GM12878 (cell line): ENCODE data around the gene DDHD1. TPM values are rescaled to one million over a fixed set of nuclear protein-coding genes. Genes with fewer than 3 reads are reported as not detected.

Experiments
- ATAC-seq: fragments of 200-7000 bp; cut with Tn5 transposase; 3 replicates; pipeline ENCODE4 v1.9.1; 2020; ENCODE audit warnings: mild to moderate bottlenecking, moderate library complexity
- BruUV-seq: library from RNA; stranded (reverse); fragments of 400-500 nt; replicated peaks from 2 replicates; lab custom pipeline; 2021; lab: Mats Ljungman, UMichigan
- CTCF ChIA-PET: fragments of 300-600 bp; sonication (Branson Sonifier 250); formaldehyde crosslinking; extraction: SDS; loops from one replicate; lab custom pipeline; 2021; ENCODE audit warnings: inconsistent platforms; lab: Yijun Ruan, JAX
- POLR2A ChIA-PET: fragments of 350-600 bp; formaldehyde crosslinking; extraction: SDS; loops from one replicate; lab custom pipeline; 2021; ENCODE audit warnings: inconsistent platforms; lab: Charles Lee
- RAD21 ChIA-PET: fragments of 300-600 bp; sonication (Branson Sonifier 250); formaldehyde crosslinking; loops from one replicate; lab custom pipeline; 2023; ENCODE audit warnings: antibody characterized with exemption; ENCODE audit not compliant: unreplicated experiment; lab: Charles Lee
- SMC1A ChIA-PET: fragments of 300-600 bp; sonication (Branson Sonifier 250); formaldehyde crosslinking; loops from one replicate; lab custom pipeline; 2023; ENCODE audit not compliant: unreplicated experiment, uncharacterized antibody; lab: Charles Lee
- DNase-seq: peaks from one replicate; pipeline ENCODE4 v3.0.0-alpha.2; 2011; ENCODE audit warnings: low read depth, low spot score
- FAIRE-seq: peaks from 3 replicates; lab custom pipeline; 2011; peaks lifted over from hg19 to GRCh38; lab: Jason Lieb, UNC
- H2AFZ ChIP-seq: 2 replicates; pipeline ENCODE4 v1.6.0; 2011; ENCODE audit warnings: low read depth, low read length, control low read depth; ENCODE audit not compliant: control insufficient read depth
- H3K27ac ChIP-seq: 2 replicates; pipeline ENCODE4 v1.5.1; 2011; ENCODE audit warnings: control low read depth; ENCODE audit not compliant: control insufficient read depth, insufficient read depth
- H3K27me3 ChIP-seq, 2 experiments: replicated peaks in 1 of 2; 2 replicates each; pipeline versions ENCODE4 v1.6.0 to v1.6.1; 2011; ENCODE audit warnings: low read length in 1 of 2; ENCODE audit not compliant: control insufficient read depth in 2 of 2, insufficient read depth in 2 of 2
- H3K36me3 ChIP-seq, 2 experiments: 2 replicates each; pipeline ENCODE4 v1.5.1; 2011; ENCODE audit warnings: low read length in 1 of 2; ENCODE audit not compliant: control insufficient read depth in 2 of 2, insufficient read depth in 2 of 2
- H3K4me1 ChIP-seq: 2 replicates; pipeline ENCODE4 v1.6.1; 2011; ENCODE audit warnings: mild to moderate bottlenecking, low read length, moderate library complexity, mixed read lengths; ENCODE audit not compliant: control insufficient read depth, insufficient read depth
- H3K4me2 ChIP-seq: 2 replicates; pipeline ENCODE4 v1.6.0; 2011; ENCODE audit warnings: control low read depth; ENCODE audit not compliant: control insufficient read depth, insufficient read depth
- H3K4me3 ChIP-seq: fragments of 200-600 bp; sonication (generic); 2 replicates; pipeline ENCODE4 v1.5.1; 2016
- H3K79me2 ChIP-seq: 2 replicates; pipeline ENCODE4 v1.6.0; 2011; ENCODE audit warnings: low read length; ENCODE audit not compliant: control insufficient read depth, insufficient read depth
- H3K9ac ChIP-seq: 2 replicates; pipeline ENCODE4 v1.8.0; 2011; ENCODE audit warnings: low read length, control low read depth, mixed read lengths; ENCODE audit not compliant: control insufficient read depth, insufficient read depth
- H3K9me3 ChIP-seq: replicated peaks from 3 replicates; pipeline ENCODE4 v1.5.1; 2011; ENCODE audit warnings: mild to moderate bottlenecking, low read length; ENCODE audit not compliant: control insufficient read depth, insufficient read depth
- H4K20me1 ChIP-seq: 2 replicates; pipeline ENCODE4 v1.6.0; 2011; ENCODE audit not compliant: control insufficient read depth, insufficient read depth
- EGR1 ChIP-seq, 2 experiments: IDR thresholded peaks; 1 replicate in 1 of 2; 2 replicates in 1 of 2; pipeline ENCODE4 v1.6.1; 2011 to 2012; ENCODE audit warnings: low read depth in 2 of 2, low read length in 2 of 2, borderline replicate concordance in 1 of 2, mild to moderate bottlenecking in 1 of 2, moderate library complexity in 1 of 2
- FOXK2 ChIP-seq: fragments of 450-650 bp; IDR thresholded peaks from 2 replicates; pipeline ENCODE4 v1.6.1; 2017; ENCODE audit warnings: mild to moderate bottlenecking, moderate library complexity
- HCFC1 ChIP-seq: fragments of 150-350 bp; IDR thresholded peaks from 2 replicates; pipeline ENCODE4 v1.6.1; 2014; ENCODE audit warnings: low read length
- KLF5 ChIP-seq: fragments of 450-650 bp; IDR thresholded peaks from 2 replicates; pipeline ENCODE4 v1.6.1; 2014; ENCODE audit warnings: mild to moderate bottlenecking; ENCODE audit not compliant: partially characterized antibody
- NFIC ChIP-seq: IDR thresholded peaks from 2 replicates; pipeline ENCODE4 v1.6.1; 2012; ENCODE audit warnings: low read depth, mild to moderate bottlenecking, inconsistent platforms, low read length, moderate library complexity
- NFYB ChIP-seq: IDR thresholded peaks from 2 replicates; pipeline ENCODE4 v1.6.1; 2011; ENCODE audit warnings: low read depth, mild to moderate bottlenecking, low read length, improper control_type of control experiment, moderate library complexity; ENCODE audit not compliant: insufficient read depth
- NR2C1 ChIP-seq: fragments of 450-650 bp; IDR thresholded peaks from 2 replicates; pipeline ENCODE4 v1.6.1; 2017; ENCODE audit warnings: antibody characterized with exemption, mild to moderate bottlenecking, moderate library complexity
- POLR2AphosphoS2 ChIP-seq: IDR thresholded peaks from 2 replicates; pipeline ENCODE4 v1.6.1; 2011; ENCODE audit warnings: low read depth, mild to moderate bottlenecking, low read length, improper control_type of control experiment, moderate library complexity
- STAT3 ChIP-seq: IDR thresholded peaks from 2 replicates; pipeline ENCODE4 v1.6.1; 2011; ENCODE audit warnings: low read depth, low read length, improper control_type of control experiment
- TBL1XR1 ChIP-seq: IDR thresholded peaks from 2 replicates; pipeline ENCODE4 v1.6.1; 2012; ENCODE audit warnings: low read depth, low read length, improper control_type of control experiment
- ZBTB4 ChIP-seq: fragments of 450-650 bp; formaldehyde crosslinking; IDR thresholded peaks from 2 replicates; pipeline ENCODE4 v1.4.0; 2022; ENCODE audit warnings: mild to moderate bottlenecking, moderate library complexity
- WGBS: methylation state at CpG from one replicate; pipeline ENCODE4 v1.1.6; 2016; ENCODE audit warnings: low lambda C conversion rate; ENCODE audit not compliant: insufficient replicate concordance, insufficient coverage; ENCODE audit errors: missing lambda C conversion rate; 5-methylcytosine and 5-hydroxymethylcytosine counted together
- in situ Hi-C: fragments of 300-500 bp; cut with MboI; formaldehyde crosslinking; loops from 9 replicates; pipeline ENCODE4 v1.14.3; 2018; ENCODE audit warnings: mixed read lengths
- intact Hi-C: fragments of 100-400 bp; cut with micrococcal nuclease; formaldehyde crosslinking; loops from one replicate; pipeline ENCODE4 v1.14.2; 2022; ENCODE audit not compliant: unreplicated experiment
- polyA plus RNA-seq, 11 experiments: library from polyadenylated mRNA; depleted of rRNA in 4 of 11; unstranded in 6 of 11; stranded (reverse) in 5 of 11; fragments of >200 nt; fragmentation: Nextera tagmentation in 4 of 11; fragmentation: Illumina TruSeq in 1 of 11; extraction: Ambion mirVana in 4 of 11; extraction: Trizol in 1 of 11; gene quantifications; 1 replicate in 1 of 11; 2 replicates in 10 of 11; pipeline versions ENCODE4 v1.2.1 to v1.2.3, GENCODE V29; 2011 to 2016; ENCODE audit warnings: inconsistent platforms in 2 of 11, missing spikeins in 2 of 11, low read depth in 1 of 11
- total RNA-seq, 4 experiments: library from RNA; depleted of rRNA in 3 of 4; stranded (reverse); fragments of >200 nt in 3 of 4; fragmentation: Illumina TruSeq in 1 of 4; extraction: Trizol in 1 of 4; gene quantifications; 2 replicates each; pipeline versions ENCODE4 v1.2.1 to v1.2.3, GENCODE V29; 2013 to 2021
- TF ChIP-seq, protein P1 (sequence below): fragments of 450-650 bp; IDR thresholded peaks from 2 replicates; pipeline ENCODE4 v1.6.1; 2018; ENCODE audit warnings: borderline replicate concordance, mild to moderate bottlenecking; ENCODE audit not compliant: partially characterized antibody

The DDHD1 gene
- total and polyA plus RNA-seq, 10 of the 15 experiments (the other 5 are each of a cell fraction or from before 2014, with no cell fraction given) = 7.7 to 52.3 (median 28.5) TPM

DNA sequence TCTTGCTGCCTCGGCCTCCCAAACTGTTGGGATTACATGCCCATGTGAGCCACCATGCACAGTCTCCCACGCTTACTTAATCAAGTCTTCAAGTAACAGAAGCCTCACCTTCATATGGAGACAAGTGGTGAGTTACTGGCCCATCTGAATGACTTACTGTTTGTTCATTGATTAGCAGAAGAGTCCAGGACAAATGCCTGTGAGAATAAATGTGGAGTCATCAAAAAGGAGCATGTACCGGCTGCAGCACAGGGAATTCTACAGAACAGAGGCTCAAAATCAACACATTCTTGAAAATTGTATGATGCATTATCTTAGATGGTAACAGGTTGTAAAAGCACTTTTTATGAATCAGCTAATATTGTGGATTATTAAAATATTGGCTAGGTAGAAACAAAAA, 129.8 kb downstream of the DDHD1 start:
- 97% methylated on average over 3 of the region's 3 CpGs for WGBS
- Histone ChIP-seq H3K79me2 (no peaks in the 10 kb centered on the region), H4K20me1 (no peaks in the 10 kb centered on the region), H3K27me3 (no peaks in the 10 kb centered on the region), H2AFZ (no peak overlapping the region), H3K9ac (no peak overlapping the region), H3K36me3 (no peaks in the 10 kb centered on the region), H3K4me2 (no peak overlapping the region), H3K27ac (no peak overlapping the region), H3K9me3 (no peaks in the 10 kb centered on the region), H3K4me3 (no peak overlapping the region), H3K4me1 (no peaks in the 10 kb centered on the region)
- ChIA-PET RAD21 (no interaction called here), SMC1A (no interaction called here), POLR2A (no interaction called here), CTCF (interaction anchor here (1.4 kb wide), 1 partner anchor 174 kb away, joined by 3 read pairs; no protein-coding TSS in a partner anchor)
- BruUV-seq = no TSS peak
- no peak for DNase-seq
- in situ Hi-C loops (no loop called here), intact Hi-C loops (no loop called here)
- no peak for FAIRE-seq
- ATAC-seq = no peak
- TF ChIP-seq NFYB = no peak
- no peak for TF ChIP-seq NFIC
- no peak for TF ChIP-seq TBL1XR1
- TF ChIP-seq NR2C1 = no peak
- TF ChIP-seq KLF5 = no peak
- TF ChIP-seq HCFC1 = no peak
- no peak for TF ChIP-seq EGR1 (IDR thresholded peaks at IDR 0.05; ENCODE audit: borderline replicate concordance in 1 of 2, low read depth in 2 of 2, low read length in 2 of 2)
- TF ChIP-seq STAT3 = no peak
- TF ChIP-seq FOXK2 = no peak
- no peak for TF ChIP-seq ZBTB4 (CRISPR knock-in tag)
- TF ChIP-seq POLR2AphosphoS2 = no peak
- TF ChIP-seq, protein P1, sequence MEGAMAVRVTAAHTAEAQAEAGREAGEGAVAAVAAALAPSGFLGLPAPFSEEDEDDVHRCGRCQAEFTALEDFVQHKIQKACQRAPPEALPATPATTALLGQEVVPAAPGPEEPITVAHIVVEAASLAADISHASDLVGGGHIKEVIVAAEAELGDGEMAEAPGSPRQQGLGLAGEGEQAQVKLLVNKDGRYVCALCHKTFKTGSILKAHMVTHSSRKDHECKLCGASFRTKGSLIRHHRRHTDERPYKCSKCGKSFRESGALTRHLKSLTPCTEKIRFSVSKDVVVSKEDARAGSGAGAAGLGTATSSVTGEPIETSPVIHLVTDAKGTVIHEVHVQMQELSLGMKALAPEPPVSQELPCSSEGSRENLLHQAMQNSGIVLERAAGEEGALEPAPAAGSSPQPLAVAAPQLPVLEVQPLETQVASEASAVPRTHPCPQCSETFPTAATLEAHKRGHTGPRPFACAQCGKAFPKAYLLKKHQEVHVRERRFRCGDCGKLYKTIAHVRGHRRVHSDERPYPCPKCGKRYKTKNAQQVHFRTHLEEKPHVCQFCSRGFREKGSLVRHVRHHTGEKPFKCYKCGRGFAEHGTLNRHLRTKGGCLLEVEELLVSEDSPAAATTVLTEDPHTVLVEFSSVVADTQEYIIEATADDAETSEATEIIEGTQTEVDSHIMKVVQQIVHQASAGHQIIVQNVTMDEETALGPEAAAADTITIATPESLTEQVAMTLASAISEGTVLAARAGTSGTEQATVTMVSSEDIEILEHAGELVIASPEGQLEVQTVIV = no peak
